ENCODE data around the gene NUP50.

The NUP50 gene

GRCh38 chr22:45233827-45234226 lies 70.1 kb downstream of the NUP50 start:
- no peak for DNase-seq

DNA sequence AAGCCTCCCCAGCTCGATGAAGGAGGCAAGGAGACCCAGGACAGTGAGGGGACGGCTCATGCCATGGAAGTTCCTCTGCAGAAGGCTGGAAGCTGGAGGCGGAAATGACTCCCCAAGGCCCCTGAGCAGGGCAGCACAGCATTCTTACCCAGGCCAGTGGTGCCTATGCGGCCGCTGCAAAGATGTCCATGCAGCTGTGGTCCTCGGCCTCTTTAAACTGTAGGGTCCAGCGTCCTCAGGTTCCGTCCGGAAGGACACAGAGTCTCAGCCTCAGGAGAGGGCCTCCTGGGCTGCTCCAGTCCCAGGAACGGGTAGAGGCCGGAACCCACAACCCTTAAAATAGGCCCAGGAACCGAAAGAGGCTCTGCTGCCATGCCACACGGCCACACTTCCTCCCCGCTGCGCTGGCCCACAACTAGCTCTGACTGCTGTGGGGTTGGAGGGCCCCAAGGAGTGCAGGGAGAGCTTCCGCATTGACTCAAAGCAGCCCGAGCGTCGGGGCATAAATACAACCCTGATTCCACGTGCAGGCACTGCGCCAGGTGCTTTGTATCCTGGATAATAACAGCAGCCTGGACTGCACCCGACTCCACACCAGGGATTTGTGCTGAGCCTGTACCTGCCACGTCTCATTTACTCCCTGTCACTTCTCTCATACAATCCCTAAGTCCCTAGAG lies 71.5 kb downstream of the NUP50 start:
- DNase-seq: no peak

DNA sequence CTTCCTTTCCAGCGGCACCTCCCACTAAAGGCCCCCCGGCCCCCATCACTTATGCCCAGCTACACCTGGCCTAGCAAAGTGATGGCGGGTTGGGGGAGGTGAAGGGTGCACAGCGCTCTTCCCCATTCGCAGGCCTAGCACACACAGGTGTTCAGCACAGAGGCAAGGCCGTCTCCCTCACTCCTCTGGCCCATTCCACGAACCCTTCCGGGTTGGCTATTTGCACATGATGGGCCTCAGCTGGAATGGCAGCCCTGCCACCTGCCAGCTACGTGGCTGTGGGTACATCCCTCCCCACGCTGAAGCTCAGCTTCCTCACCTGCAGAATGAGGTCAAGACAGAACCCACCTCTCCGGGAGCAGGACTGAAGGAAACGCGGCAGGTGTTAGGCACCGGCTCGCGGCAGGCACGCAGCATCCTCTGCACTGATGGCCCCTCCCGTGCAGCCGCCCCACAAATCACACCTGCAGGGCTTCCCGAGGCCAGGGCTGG lies 72.2 kb downstream of the NUP50 start:
- no peak for DNase-seq

DNA sequence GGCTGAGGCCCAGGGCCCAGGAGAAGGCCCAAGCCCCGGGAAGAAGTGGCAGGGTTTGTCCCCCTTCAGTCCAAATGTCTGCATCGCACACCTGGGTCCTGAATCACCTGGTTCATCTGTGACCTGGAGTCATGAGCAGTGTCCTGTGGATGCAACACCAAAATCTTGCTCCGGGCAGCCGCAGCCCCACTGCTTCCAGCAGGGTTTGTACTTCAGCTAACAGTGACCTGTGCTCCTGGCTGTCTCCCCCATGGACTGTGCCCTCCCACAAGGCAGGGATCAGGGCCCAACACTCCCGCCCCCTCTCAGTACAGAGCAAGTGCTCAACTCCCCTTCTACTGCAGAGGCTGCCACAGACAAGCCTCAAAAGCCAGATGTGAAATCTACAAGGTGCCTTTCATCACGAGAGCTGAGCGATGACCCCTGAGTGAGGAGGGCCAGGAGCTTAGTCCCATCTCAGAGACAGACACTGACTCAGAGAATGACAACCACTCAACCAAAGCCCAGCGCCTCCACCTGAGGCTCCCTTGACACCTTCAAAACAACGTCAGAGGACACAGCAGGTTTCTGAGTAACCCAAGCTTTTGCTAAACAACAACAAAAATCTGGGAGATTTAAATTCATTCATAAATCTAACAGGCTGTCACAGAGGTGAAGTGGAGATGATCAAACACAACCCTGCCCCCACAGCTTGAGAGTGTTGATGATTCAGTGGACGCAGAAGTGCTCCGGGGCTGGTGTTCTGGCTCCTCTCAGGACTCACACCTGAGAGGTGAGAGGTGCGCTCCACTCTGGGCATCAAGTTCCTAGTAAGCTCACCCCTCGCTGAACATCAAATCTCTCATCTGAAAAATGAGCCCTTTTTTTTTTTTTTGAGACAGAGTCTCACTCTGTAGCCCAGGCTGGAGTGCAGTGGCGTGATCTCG lies 73.6 kb downstream of the NUP50 start:
- no peak for DNase-seq

Data from T-helper 9 cell (primary cell).